ENCODE data around the gene CCDC33.

The CCDC33 gene

DNA sequence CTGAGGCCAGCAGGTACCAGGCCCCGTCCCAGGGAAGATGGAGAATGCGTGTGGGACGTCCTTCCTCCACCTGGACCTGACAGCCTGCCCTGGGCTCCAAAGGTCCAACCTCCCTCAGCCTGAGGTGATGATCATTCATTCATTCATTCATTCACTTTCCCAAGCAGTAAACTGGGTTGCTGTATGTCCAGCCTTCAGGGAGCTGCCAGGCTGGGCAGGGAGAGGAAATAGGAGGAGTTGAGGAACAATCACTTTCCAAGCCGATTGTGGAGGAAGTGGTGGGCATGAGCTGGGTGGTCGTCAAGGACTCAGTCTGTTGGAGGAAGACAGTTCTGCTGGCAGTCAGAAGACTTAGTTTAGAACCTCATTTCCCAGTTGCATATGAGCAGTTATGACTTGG lies 10.2 kb upstream of the CCDC33 start:
- no peaks in the 10 kb centered on the region for H3K4me1 ChIP-seq (ENCODE audit: low read length)
- H3F3A ChIP-seq (ENCODE audit: insufficient read depth, low read length): no peaks in the 10 kb centered on the region
- no peaks in the 10 kb centered on the region for H3K36me3 ChIP-seq (replicated peaks; ENCODE audit: insufficient read depth, low read length)
- H4K20me1 ChIP-seq (ENCODE audit: insufficient read depth, low read length): no peaks in the 10 kb centered on the region
- no peak for DNase-seq
- no peaks in the 10 kb centered on the region for H3K9me2 ChIP-seq (replicated peaks; ENCODE audit: insufficient read depth, low read length)
- TF ChIP-seq, protein P1, sequence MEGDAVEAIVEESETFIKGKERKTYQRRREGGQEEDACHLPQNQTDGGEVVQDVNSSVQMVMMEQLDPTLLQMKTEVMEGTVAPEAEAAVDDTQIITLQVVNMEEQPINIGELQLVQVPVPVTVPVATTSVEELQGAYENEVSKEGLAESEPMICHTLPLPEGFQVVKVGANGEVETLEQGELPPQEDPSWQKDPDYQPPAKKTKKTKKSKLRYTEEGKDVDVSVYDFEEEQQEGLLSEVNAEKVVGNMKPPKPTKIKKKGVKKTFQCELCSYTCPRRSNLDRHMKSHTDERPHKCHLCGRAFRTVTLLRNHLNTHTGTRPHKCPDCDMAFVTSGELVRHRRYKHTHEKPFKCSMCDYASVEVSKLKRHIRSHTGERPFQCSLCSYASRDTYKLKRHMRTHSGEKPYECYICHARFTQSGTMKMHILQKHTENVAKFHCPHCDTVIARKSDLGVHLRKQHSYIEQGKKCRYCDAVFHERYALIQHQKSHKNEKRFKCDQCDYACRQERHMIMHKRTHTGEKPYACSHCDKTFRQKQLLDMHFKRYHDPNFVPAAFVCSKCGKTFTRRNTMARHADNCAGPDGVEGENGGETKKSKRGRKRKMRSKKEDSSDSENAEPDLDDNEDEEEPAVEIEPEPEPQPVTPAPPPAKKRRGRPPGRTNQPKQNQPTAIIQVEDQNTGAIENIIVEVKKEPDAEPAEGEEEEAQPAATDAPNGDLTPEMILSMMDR (IDR thresholded peaks at IDR 0.05; ENCODE audit: low read length): no peak
- TF ChIP-seq EZH2phosphoT487 (IDR thresholded peaks at IDR 0.05; ENCODE audit: low read length): no peak
- no peak for TF ChIP-seq EZH2 (optimal IDR thresholded peaks at IDR 0.05; ENCODE audit: low read depth, low read length)
- H3K9me3 ChIP-seq (replicated peaks; ENCODE audit: insufficient read depth, low read length): no peaks in the 10 kb centered on the region
- no peak overlapping the region for H3K27ac ChIP-seq (ENCODE audit: low read length)
- H3K9ac ChIP-seq (ENCODE audit: low read length): no peak overlapping the region
- peaks cover 93% of the 10 kb centered on the region for H3K27me3 ChIP-seq (replicated peaks; ENCODE audit: insufficient read depth, low read length)
- H3K4me3 ChIP-seq (ENCODE audit: low read length): no peak overlapping the region
- no peak overlapping the region for H3K4me2 ChIP-seq (ENCODE audit: low read depth, low read length)
- H2AFZ ChIP-seq (ENCODE audit: low read length): no peak overlapping the region
- no peaks in the 10 kb centered on the region for H3K79me2 ChIP-seq (ENCODE audit: low read length)

DNA sequence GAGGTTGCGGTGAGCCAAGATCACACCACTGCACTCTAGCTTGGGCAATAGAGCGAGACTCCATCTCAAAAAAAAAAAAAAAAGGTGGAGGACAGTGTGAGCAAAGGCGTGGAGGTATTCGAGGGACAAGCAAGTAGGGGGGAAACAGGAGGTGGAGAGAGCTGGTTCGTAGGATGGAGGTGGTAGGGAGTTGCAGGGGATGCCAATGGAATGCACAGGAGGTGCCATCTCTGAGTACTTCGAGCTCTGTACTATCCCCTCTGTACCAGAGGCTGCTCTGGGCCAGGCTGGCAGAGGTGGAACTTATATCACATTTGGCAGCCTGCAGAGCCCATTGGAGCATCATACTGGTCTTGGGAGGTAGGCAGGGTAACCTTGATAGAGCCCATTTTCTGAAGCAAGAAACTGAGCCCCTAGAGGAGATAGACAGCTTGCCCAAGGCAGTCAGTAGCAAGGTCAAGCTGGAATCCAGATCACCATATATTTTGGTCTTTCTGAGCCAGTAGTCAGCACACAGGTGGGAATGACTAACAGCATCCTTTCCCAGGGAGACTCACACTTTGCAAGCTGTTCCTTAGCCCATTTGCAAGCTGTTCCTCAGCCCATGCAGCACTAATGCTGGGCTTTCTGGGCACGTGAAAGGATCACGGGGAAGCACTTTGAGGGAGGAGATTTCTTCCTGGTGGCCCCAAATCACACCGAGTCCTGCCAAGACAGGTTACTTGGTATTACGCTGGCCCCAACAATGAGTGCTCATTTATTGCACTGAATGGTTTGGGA lies 9.2 kb upstream of the CCDC33 start:
- H3K27ac ChIP-seq (ENCODE audit: low read length): no peak overlapping the region
- H3F3A ChIP-seq (ENCODE audit: insufficient read depth, low read length): no peaks in the 10 kb centered on the region
- no peaks in the 10 kb centered on the region for H3K9me3 ChIP-seq (replicated peaks; ENCODE audit: insufficient read depth, low read length)
- H3K36me3 ChIP-seq (replicated peaks; ENCODE audit: insufficient read depth, low read length): no peaks in the 10 kb centered on the region
- H3K79me2 ChIP-seq (ENCODE audit: low read length): no peaks in the 10 kb centered on the region
- H4K20me1 ChIP-seq (ENCODE audit: insufficient read depth, low read length): no peaks in the 10 kb centered on the region
- H3K4me3 ChIP-seq (ENCODE audit: low read length): no peak overlapping the region
- H3K4me1 ChIP-seq (ENCODE audit: low read length): no peaks in the 10 kb centered on the region
- H3K4me2 ChIP-seq (ENCODE audit: low read depth, low read length): no peak overlapping the region
- H2AFZ ChIP-seq (ENCODE audit: low read length): no peak overlapping the region
- peaks cover 92% of the 10 kb centered on the region for H3K27me3 ChIP-seq (replicated peaks; ENCODE audit: insufficient read depth, low read length)
- DNase-seq: no peak
- no peaks in the 10 kb centered on the region for H3K9me2 ChIP-seq (replicated peaks; ENCODE audit: insufficient read depth, low read length)
- TF ChIP-seq, protein P1 (IDR thresholded peaks at IDR 0.05; ENCODE audit: low read length): no peak
- no peak for TF ChIP-seq EZH2phosphoT487 (IDR thresholded peaks at IDR 0.05; ENCODE audit: low read length)
- no peak for TF ChIP-seq EZH2 (optimal IDR thresholded peaks at IDR 0.05; ENCODE audit: low read depth, low read length)
- no peak overlapping the region for H3K9ac ChIP-seq (ENCODE audit: low read length)

DNA sequence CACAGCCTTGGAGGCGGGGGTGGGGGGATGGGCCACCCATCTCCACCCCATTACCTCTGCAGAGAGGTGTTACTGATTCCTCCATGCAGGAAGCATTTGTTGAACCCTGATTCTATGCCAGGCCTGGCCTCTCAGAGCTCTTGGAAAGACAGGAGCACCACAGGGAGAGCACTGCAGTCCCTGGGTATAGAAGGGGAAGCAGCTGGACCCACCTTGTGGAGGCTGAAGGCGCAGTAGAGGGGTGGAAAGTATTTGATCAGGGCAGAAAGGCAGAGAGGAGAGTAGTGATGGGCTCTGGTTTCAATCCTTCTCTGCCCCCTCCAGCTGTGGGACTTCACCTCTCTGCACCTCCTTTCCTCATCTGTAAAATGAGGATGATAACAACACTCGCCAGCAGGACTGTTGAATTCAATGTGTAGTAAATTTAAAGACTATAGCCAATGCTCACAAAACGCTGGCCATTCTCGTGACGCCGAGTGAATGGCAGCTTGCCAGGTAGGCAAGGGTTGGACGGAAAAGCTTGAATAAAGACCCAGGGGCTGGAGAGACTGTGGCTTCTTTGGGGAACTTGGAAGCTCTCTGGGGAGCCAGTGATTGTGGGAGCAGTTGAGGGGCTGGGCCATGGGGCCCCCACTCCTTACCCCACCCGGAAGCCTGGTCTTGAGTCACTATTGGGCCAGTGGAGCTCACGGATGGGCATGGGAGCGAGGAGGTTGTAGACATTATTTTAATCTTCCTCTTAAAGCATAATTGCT lies 8.0 kb upstream of the CCDC33 start:
- peaks cover 94% of the 10 kb centered on the region for H3K27me3 ChIP-seq (replicated peaks; ENCODE audit: insufficient read depth, low read length)
- no peak overlapping the region for H3K4me2 ChIP-seq (ENCODE audit: low read depth, low read length)
- no peak overlapping the region for H3K27ac ChIP-seq (ENCODE audit: low read length)
- no peaks in the 10 kb centered on the region for H3K9me3 ChIP-seq (replicated peaks; ENCODE audit: insufficient read depth, low read length)
- no peaks in the 10 kb centered on the region for H3K36me3 ChIP-seq (replicated peaks; ENCODE audit: insufficient read depth, low read length)
- H3K9me2 ChIP-seq (replicated peaks; ENCODE audit: insufficient read depth, low read length): no peaks in the 10 kb centered on the region
- TF ChIP-seq EZH2 (optimal IDR thresholded peaks at IDR 0.05; ENCODE audit: low read depth, low read length) (no peak), EZH2phosphoT487 (IDR thresholded peaks at IDR 0.05; ENCODE audit: low read length) (no peak)
- TF ChIP-seq, protein P1 (IDR thresholded peaks at IDR 0.05; ENCODE audit: low read length): no peak
- H3K4me3 ChIP-seq (ENCODE audit: low read length): no peak overlapping the region
- no peaks in the 10 kb centered on the region for H4K20me1 ChIP-seq (ENCODE audit: insufficient read depth, low read length)
- H3K9ac ChIP-seq (ENCODE audit: low read length): no peak overlapping the region
- no peak for DNase-seq
- no peaks in the 10 kb centered on the region for H3F3A ChIP-seq (ENCODE audit: insufficient read depth, low read length)
- no peaks in the 10 kb centered on the region for H3K79me2 ChIP-seq (ENCODE audit: low read length)
- H3K4me1 ChIP-seq (ENCODE audit: low read length): no peaks in the 10 kb centered on the region
- no peak overlapping the region for H2AFZ ChIP-seq (ENCODE audit: low read length)
